CD4-positive, alpha-beta T cell treated with Interleukin-1 beta for 1 hour (primary cell): ENCODE data around the gene FBXO31.

ENCODE experiments used
- DNase-seq, 2 donors: peaks; one replicate each; pipeline ENCODE4 v3.0.0-alpha.2; 2020 to 2022

Gene FBXO31

DNA sequence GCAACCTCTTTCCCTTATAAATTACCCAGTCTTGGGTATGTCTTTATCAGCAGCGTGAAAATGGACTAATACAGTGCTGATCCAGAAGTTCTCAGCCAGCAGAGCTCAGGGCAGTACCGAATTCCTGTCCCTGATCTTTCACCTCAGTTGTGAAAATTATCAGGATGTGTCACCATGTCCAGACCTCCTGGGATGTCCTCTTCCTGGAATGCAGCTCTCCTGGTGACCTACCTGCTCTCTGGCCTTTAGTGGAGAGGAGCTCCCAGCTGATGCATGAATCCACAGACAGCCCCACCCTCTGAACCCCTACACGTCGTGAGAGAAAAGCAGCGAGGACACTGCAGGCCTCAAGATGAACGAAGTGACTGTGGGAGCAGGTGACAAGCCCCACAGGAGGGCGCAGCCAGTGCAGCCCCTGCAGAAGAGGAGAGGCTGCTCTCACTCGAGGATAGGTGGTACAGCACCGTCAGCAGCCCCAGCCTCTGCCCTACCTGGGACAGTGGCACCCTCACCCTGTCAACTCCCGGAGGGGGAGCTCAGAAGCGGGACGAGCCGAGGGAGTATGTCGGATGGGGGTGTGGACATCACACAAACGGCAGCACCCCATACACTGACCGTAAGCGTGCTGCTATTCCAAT lies 44.4 kb downstream of the FBXO31 start:
- DNase-seq, result no peak

DNA sequence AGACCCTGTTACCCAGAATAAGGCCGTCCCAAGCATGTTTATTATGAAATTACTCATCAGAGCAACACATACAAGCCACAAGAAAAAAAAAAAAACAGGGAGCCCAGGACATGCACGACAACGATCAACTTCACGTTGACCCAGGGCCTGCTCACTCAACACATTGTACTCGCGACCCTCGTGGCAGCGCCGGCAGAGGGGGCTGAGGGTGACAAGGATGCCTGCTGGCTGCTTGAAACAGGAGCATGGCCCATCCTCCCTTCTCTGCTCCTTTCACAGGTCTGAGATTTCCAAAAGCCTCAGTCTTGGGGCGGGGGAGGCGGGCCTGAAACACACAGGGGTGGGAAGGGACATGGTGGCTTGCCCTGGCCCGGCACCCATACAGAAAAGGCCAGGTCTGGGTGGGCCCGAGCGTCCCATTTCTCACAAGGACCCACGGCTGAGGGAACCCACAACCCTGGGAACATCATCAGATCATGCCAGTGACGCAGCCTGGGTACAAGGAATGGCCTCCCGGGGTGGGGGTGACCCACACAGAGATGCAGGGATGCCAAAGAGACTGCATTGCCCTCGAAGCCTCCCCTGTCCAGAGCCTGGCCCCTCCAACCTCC lies 45.3 kb downstream of the FBXO31 start:
- no peak for DNase-seq

DNA sequence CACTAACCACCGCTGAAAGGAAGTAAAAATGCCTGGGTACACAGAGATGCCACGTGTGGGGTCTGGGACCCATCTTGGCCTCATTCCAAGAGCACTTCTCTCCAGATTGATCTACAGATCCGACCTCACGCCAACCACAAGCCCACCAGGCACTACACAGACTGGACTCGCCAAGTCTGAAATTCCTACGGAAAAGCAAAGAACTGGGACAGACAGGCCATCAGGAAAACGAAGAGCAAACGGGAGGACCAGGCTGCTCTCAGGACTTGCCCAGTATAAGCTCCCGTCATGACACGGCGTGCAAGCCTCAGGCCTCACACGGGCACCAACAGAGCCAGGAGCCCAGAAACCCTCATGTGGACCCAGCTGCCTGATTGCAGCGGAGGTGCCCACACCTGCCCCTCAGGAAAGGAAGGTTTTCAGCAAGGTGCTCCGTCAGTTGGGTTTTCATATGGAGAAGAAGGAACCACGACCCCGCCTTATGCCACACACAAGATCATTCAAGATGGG lies 46.3 kb downstream of the FBXO31 start:
- no peak for DNase-seq

DNA sequence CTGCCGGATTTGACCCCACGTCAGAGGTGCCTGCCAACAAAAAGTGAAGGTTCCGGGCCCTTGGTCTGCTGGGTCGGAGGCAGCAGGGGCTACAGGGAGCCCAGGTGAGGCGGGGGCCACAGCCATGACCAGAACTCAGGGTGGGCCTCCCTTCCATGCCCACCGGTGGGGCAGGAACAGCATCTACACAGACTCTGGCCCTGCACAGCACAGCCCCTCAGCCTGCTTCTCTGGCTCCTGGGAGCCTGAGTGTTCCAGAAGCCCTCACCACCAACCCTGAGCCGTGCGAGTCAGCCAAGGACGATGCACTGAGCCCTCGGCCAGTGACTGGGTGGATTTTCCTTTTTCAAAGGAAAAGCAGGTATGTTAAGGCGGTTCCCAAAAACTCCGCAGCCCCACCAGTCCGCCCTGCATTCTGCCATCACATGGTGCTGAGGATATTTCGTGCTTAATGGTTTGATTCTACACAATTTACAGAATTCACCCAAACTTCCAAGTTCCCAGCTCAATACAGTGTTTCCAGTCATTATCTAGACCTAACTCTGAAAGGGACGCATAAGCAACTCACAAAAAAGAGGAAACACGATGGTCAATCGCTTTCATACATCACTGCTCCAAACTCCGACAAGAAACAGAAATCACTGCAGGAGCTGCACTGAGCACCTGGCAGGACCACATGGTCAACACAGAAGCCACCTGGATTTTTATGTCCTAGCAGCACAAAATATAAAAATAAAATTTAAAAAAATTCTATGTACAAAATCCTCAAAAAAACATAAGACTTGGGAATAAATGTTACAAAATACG lies 46.9 kb downstream of the FBXO31 start:
- DNase-seq, result no peak

DNA sequence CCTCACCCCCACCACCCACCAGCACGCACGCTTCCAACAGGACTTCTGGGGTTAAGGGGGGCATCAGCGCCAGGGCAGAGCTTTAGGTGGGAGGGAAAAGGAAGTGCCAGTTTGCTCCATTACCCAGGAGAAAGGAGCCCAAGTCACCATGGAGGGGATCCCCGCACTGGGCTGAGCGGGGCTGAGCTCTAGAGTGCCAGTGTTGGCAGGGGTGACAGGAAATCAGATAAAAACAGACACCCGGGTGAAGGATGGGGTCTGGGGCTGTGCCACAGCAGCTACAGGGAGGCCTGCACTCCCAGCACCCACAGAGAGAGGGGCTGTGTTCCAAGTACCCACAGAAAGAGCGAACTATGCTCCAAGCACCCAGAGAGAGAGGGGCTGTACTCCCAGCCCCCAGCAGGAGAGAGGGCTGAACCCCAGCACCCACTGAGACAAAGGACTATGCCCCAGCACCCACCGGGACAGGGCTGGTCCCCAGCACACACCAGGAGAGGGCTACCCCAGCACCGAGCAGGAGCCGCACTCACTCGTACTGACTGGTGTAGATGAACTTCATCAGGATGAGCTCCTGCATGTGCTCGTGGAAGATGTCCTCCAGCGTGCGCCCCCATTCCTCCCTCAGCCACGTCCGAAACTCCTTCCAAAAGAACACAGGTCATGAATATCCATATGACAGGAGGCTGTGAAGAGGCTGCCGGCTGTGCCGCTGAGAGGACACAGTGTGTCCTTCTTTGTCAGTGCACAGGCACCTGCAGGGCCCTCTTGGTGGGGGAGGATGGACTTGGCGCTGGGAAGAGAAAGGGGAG lies 47.7 kb downstream of the FBXO31 start:
- no peak for DNase-seq

DNA sequence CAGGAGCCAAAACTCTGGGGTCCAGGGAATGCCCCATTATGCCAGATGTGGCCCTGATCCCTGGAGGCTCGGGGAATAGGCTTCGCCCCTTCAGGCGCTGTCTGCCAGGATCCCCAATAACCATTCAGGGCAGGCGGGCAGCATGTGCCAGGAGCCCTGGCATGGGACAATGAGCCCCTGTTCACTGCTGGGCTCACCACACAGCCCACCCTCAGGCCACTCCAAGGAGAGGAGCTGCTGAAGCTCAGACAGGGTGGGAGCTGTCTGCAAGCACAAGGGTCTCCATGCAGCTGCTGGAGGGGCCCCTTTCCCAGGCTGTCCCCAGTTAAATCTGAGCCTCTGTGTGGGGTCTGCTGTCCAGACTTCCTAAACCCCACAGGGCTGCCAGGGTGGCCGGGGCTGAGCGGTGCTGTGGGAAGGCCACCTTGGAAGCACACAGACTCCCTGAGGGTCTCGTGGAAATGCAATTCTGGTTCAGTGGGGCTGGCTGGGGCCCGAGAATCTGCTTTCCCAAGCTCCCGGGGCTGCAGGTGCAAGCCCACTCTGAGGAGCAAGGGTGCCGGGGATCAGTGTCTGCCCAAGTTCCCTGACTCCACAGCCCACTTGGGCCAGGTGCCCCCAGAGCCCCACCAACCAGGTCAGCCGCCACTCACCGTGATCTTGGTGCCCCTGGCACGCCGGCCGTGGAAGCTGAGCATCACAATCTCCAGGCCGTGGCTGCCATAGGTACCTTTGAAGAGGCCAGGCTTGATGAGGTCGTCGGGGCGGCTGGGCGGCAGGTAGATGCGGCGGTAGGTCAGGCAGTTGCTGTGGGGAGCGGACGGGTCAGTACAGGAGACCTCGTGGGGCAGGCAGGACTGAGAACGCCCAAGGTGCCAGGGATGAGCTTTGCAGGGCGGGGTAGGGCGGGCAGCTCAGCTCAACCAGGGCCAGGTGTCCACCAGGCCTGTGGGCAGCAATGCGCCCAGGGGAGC lies 48.6 kb downstream of the FBXO31 start:
- DNase-seq, result no peak

DNA sequence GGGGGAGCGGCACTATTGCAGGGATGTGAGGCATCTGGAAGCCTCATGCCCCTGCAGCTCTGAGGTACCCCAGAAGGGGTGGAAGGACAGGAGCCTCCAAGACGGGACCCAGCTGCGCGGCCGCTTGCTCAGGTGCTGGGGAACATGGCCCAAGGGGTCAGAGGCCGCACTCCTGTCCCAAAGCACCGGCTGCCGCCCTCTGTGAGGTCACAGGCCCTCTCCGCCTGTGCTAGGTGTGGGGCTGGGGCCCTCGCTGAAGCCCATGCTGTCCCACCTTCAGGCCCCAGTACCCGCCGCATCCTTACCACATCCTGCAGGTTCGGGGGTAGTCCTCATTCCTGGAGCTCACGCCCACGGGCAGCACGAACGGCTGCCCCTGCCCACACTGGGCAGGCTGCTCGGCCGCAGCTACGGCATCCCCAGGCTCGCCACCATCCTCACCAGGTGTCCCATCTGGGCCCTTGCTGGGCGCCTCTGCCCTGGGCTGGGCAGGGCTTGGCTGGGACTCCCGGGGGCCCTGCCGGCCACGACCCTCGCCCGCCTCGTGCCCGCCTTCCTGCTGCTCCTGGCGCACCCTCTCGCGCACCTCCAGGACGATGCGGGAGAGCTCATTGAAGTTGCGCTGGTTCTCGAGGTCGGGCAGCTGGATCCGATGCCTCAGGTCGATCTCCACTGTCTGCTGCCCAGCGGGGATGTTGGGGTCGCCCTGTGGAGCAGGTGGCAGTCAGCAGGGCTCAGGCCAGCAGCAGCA lies 49.8 kb downstream of the FBXO31 start:
- DNase-seq, result no peak

DNA sequence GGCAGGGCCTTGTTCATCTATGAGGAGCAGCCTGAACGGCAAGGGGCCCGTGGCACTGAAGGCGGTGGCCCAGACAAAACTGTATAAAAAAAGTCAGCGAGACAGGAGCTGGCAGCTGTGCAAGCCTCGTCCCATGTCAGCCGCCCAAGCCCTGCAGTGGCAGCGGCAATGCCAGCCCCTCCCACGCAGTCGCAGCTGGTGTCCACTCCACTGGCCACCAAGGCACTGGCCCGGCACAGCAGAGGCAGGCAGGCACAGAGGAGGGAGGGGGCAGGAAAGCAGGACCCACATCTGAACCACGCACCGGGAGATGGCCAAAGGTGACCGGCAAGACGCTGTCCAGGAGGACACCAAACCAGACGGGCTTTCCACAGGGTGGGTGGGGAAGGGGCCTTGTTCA lies 50.5 kb downstream of the FBXO31 start:
- no peak for DNase-seq

DNA sequence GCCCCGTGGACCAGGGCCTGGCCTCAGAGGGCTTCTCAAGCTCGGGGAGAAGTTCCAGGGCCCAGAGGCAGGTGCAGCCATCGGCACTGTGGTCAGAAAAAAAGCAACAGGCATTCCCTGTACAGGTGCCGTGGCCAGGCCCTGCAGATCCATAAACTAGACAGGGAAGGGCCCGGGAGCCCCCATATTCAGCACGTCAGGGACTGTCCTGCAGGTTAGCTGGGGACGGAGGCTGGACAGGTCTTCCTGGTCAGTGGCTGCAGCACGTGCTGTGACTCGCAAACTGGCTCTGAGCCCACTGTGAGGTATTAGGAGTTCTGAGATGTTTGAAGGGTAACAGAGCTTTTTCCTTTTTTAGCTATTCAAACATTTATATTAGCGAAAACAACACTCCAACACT lies 51.4 kb downstream of the FBXO31 start:
- DNase-seq, result no peak

DNA sequence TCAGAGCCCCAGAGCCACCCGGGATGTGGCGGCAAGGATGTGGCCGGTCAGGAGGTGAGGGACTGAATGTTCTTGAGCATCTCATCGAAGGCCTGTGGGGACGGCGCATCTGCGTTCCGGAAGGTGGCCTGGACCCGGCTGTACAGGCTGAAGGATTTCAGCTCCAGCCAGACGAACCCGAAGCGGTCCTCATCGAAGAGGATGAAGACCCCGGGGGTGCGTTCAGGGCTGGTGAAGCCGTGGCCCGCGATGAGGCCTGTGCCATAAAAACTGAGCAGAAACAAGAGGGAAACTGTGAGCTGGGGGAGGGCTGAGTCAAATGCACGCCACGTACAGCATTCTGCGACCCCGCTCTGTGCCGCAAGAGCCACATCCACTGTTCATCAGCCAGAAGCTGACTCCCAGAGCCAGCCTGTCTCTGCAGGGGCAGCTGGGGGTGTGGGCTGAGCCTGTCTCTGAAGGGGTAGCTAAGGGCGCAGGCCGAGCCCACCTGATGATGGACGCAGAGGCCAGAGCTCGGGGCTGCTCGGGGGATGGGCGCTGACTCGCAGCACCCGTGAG lies 52.3 kb downstream of the FBXO31 start:
- DNase-seq, result no peak

DNA sequence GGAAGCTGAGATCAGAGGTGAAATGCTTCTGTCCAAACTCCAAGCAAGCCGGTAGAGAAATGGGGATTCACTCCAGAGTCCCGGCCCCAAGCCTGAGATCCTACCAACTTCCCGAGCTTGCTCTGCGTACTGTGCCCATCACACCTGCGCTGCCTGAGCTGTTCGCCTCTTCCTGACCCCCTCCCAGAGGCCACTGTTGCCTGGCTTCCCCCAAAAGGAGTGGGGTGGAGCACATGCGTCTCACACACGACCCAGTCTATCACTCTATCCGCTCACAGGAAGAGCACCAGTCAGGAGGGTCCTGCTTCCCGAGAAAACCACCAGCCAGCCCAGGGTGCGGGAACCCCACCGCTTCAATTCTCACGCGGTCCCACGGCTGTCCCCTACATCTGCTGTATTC lies 52.9 kb downstream of the FBXO31 start:
- no peak for DNase-seq

DNA sequence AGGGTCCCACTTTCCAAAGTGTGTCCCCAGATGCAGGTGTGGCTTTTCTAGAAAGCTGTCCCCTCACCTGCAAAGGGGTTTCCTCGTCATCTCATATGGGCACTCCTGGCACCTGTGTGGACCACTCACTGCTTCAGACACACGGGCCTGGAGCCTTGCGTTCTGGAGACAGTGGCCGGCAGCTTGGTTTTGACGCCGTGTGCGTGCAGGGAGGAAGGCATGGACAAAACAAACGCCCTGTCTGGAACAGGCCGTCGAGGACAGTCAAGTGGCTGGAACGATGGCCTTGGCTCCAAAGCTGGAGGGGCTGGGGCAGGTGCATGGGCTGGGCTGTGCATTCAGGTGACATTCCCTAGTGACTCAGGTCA lies 53.3 kb downstream of the FBXO31 start:
- no peak for DNase-seq

DNA sequence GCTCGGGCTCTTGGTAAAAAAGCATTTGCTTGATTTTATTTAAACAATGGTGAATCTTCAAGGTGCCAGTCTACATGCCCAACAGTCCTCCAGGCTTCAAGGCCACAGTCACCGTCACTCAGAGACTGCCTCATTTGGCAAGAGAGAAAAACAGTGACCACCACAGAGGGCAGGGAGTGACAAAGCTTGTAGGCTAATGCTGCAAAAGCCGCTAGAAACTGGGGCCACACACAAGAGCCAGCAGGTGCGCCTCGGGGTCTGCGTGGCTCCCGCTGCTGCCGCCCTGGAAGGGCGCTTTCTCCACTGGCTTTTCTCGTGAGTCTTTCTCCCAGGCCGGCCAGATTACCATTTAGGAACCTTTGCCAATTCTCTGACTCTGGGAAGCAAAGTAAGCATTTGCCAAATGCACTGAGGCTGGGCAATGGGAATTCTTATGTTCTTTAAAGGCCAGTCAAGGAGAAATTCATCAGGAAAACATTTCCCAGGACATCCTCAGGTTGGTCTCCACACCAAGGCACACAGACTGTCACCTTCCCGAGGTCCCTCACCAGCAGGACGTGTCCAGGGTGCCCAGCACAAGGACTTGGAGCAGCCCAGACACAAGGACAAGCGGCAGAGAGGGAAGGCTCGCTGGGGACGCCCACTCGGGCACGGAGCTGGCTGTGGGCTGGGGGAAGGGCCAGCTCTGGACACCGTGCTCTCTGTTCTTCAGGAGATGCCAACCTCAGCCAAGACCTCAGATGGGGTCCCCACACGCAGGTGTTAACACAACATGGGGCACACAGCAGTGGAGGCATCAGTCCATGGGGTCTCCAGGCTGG lies 53.9 kb downstream of the FBXO31 start:
- DNase-seq, result no peak

DNA sequence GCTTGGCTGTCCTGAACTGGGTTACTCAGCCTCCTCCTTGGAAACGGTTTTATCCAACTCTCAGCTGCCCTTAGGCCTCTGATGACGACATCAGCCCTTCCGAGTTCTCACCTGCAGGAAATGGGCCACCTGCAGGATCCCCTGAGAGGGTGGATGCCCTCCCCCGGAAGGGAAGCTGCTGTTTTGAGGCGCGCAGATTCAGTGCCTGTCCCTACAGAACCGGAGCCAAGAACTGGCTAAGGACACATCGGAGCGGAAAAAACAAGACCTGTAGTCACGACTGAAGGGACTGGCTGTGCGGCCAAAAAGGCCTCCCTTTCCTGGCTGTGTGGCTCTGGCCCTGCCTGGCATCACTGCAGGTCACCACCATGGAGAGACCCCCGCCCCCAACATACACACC lies 54.7 kb downstream of the FBXO31 start:
- DNase-seq, result no peak

DNA sequence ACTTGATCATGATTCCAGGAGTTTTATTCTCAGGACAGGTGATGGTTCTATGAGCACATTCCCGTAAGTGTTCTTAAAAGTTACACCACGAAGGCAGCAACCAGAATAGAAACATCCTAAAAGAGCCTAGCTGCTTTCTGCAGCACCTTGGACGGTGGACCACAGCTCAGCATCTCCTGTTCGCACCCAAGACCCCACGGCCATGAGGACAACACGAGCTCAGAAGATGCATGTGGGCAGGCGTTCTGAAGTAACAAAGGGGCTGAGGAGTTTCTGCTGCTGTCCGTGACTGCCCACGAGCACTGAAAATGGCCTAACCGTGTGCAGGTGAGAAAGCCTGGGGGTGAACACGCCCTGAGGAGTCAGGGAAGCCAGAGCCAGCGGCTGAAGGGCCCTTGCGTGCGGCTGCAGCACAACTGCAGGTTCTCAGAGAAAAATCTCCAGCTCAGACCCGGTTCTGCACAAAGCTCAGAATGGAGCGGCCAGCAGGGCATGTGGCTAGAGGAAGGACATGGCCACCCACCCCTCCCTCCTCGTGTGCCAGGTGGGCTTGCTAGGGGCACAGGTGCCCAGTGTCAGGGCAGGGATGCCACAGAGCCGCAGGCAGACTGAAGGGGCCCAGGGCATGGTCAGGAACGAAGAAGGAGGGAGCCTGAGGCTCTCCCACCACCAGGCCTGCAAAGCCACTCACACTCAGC lies 55.6 kb downstream of the FBXO31 start:
- DNase-seq, result no peak

DNA sequence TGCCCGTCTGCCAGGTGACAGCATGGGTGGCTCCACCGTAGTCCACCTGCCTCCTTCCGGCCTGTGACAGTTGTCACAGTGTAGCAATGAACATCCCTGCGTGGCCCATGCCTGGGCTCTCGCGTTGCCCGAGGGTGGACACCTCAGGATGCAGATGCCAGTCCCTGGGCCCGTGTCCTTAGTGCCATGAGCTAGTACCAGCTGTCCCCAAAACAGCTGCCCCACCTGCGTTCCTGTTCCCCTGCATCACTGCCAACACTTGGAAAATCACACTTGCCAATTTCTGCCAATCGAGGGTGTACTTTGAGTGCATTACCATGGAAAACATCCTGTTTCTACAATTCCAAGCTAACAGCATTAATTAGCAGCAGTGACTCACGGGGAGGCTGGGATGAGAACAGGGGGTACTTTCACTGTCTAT lies 57.4 kb downstream of the FBXO31 start:
- DNase-seq, result no peak

DNA sequence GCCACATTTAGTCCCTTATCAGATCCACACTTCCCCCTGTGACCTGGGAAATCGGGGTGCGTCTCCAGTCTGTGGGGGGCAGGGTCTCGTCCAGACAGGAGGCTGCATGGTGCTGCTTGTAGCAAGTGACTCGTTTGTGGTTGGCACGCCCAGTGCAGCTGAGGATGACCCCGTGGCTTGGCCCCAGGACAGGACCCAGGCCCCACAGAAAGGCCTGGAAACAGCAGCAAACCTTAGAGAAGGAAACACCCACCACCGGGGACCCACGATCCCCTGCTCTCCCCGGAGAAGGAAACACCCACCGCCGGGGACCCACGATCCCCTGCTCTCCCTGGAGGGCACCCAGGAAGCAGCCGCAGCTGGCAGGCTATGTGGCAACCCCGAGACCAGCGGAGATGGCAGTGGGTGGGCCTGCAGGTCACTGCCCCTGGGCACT lies 58.1 kb downstream of the FBXO31 start:
- DNase-seq, result no peak

DNA sequence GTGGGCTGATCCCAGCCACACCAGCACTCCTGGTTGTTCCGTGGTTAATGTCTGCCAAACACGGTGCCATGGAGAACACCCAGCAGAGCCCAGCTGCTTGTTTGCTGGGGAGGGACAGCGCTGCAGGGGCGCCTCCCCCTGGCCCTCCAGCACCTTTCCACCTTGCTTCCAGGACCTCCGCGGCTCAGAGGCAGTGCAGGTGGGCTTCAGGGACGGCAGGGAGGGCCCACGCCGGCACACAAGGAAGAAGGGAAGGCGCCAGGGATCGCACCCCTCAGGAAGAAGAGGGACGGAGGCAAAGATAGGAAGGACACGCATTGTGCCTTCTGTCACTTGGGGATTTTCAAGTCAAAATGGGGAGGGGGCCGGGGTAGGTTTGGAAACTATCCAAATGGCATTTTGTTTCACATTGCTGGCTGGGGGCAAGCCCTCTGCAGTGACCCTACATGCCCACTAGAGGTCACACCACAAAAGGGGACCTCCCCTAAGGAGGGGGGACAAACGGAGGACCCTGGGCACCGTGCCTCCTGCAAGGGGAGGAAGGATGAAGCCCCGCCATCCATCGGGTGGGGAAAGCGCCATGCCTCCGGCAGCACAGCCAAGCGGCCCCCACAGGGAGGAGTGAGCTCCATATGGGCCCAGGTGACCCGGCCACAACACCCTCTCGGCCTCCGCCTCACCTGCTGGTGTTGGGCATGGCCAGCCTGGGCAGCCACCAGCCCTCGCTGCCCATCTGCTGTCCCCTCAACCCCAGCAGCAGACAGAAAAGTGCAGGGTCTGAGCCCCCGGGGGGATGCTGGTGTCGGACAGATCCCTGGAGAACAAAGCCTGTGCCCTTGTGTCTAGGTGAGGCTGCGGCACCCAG lies 58.9 kb downstream of the FBXO31 start:
- peak; percentile 44 to 60 for DNase-seq
